Stimulated activated CD8-positive, alpha-beta memory T cell treated with anti-CD3 and anti-CD28 coated beads, Interleukin-7, amount 100 ng/mL, for 24 hours (primary cell): ENCODE results near the gene PRKG1.
"Not testable (repeated sequence)": the region's sequence is repeated elsewhere in the genome, so short reads cannot be mapped to it uniquely, and the experiment has no call there.

Experiments
- DNase-seq: peaks from one replicate; pipeline ENCODE4 v3.0.0-alpha.2; 2020; ENCODE audit warnings: low read depth

PRKG1 gene

GRCh38 chr10:52007091-52007490, 932.8 kb downstream of the PRKG1 start:
- DNase-seq: no peak

- DNase-seq: no peak
Measured at GRCh38 chr10:52011118-52011517, 936.8 kb downstream of the PRKG1 start.

DNA sequence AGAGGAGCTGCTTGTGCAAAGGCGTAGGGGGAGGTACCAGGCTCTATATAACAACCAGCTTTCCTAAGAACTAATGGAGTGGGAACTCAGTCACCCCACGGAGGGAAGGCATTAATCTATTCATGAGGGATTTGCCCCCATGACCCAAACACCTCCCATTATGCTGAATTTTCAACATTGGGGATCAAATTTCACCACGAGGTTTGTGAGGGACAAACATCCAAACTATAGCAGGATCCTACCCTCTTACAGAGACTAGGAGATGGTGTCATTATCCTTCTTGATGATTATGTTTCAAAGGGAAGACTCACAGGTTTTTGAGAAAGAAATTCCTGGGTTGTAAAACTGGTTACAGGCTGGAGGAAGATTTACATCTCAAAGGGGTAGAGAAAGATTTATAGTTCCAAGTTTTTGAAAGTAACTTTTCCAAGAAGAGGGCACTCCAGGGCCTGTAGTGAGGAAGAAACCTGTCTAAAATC, 944.8 kb downstream of the PRKG1 start:
- no peak for DNase-seq

- DNase-seq: no peak
Measured at GRCh38 chr10:52019656-52020055, 945.4 kb downstream of the PRKG1 start.

DNA sequence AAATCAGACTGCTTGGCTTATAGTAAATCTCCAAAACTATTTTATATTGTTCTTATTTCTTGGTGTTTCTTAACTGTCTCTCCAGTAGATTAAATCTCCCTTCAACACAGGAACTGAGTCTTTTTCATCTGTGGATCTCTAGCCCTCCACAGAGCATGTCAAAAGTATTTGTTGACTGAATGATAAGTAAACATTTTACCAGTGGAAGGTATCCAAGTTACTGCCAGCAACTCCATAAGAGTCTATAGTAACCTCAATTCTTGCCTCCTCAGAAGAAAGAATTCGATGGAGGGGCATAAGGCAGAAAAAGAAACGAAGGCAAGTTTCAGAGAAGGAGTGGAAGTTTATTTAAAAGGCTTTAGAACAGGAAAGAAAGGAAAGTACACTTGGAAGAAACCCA, 945.9 kb downstream of the PRKG1 start:
- DNase-seq: no peak

DNA sequence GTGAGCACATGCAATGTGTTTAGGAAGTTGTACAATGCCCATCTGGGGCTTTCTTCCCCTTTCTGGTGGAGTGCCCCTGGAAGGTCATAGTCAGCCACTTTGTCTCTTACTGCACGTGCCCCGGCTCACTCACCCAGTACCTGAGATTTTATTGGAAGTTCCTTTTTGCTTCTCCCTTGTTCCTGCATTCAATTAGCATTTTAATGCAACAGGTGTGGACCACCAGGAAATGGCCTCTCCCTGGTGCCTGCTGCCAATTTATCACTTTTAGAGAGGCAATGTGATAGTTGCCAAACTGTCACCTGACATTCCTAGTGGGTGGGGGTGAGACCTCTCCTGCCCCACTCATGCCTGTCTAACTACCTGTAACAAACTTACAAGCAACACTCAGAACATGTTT, 946.4 kb downstream of the PRKG1 start:
- no peak for DNase-seq

GRCh38 chr10:52027055-52027705, 952.9 kb downstream of the PRKG1 start:
- DNase-seq: no peak

DNA sequence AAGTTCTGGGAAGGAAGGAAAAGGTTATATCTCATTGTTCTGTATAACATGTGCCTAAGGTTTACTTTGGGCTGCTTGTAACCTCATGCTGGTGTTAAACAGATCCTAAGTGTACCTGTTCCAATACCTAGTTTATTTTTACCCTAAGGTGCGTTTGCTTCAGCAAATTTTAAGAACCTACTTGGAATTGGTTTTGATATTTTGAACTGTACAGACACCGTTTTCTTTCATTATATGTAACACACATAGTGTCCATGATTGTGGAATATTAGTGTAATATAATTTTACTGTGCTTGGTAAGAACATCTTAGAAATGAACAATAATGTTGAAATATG, 954.2 kb downstream of the PRKG1 start:
- no peak for DNase-seq

DNA sequence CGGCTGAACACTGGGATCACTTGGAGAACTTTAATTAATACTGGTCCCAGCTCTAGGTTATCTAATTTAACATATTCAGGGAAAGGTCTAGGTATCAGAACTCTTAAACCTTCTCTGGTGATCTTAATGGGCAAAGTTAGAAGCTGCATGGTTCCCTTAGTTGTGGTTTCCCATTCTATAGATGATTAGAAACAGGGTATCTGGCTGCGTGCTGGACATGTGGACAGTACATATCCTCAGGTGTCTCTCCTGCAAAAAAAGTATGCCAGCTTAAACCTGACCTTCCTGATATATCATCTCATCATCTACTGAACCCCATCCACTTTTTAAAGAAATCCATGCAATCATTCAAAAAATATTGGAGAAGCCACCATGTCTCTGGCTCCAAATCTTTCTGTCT, 955.3 kb downstream of the PRKG1 start:
- no peak for DNase-seq

GRCh38 chr10:52030051-52030790, 955.9 kb downstream of the PRKG1 start:
- no peak for DNase-seq

DNA sequence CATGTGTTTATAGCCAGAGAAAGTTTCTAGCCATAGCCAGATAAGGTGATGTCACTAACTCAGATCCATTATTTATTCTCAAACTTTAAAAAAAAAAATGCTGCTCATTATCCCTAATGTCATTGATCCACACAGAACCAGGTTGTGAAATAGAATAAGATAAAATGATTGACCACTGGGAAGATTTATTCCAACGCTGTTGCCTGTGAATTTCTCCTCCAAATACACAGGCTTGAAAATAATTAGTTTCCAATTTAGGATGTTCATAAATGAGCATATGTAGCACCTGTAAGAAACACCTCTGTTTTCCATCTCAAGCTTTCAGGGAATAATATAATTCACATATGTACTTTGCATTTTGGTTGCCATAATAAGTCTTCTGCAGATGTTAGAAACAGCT, 956.7 kb downstream of the PRKG1 start:
- no peak for DNase-seq

GRCh38 chr10:52031771-52032170, 957.5 kb downstream of the PRKG1 start:
- no peak for DNase-seq

- DNase-seq: no peak
Measured at GRCh38 chr10:52032681-52033629, 958.7 kb downstream of the PRKG1 start.

DNA sequence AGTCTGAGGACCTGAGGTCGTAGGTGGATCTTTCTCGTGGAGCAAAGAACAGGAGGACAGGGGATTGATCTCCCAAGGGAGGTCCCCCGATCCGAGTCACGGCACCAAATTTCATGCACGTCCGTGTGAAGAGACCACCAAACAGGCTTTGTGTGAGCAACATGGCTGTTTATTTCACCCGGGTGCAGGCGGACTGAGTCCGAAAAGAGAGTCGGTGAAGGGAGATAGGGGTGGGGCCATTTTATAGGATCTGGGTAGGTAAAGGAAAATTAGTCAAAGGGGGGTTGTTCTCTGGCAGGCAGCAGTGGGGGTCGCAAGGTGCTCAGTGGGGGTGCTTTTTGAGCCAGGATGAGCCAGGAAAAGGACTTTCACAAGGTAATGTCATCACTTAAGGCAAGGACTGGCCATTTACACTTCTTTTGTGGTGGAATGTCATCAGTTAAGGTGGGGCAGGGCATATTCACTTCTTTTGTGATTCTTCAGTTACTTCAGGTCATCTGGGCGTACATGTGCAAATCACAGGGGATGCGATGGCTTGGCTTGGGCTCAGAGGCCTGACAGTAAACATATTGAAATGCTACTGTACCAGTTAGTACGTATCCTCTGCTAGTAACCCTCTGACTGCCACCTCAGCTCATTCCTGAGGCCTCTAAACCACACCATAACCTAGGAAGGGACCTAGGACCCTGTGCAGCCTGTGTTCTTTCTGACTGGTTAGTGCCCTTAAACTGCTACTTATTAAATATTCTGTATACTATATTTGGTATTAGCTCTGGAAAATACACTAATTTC, 964.9 kb downstream of the PRKG1 start:
- not testable (repeated sequence) for DNase-seq

GRCh38 chr10:52040486-52040885, 966.2 kb downstream of the PRKG1 start:
- DNase-seq: no peak

- no peak for DNase-seq
Measured at GRCh38 chr10:52043811-52044210, 969.5 kb downstream of the PRKG1 start.

DNA sequence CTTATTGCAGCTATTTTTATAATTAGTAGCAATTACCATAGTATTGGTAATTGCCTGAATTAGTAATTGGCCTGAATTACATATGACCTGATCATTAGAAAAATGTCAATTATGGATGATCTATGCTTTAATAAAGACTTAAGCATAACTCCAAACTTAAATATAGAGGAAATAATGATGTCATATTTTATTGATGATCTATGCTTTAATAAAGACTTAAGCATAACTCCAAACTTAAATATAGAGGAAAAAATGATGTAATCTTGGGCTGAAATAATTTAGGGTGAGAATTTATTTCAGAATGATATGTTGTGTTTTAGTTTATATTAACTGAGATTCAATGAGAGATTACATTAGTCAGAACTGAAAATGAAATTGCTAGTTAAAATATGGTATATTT, 973.8 kb downstream of the PRKG1 start:
- DNase-seq: no peak

DNA sequence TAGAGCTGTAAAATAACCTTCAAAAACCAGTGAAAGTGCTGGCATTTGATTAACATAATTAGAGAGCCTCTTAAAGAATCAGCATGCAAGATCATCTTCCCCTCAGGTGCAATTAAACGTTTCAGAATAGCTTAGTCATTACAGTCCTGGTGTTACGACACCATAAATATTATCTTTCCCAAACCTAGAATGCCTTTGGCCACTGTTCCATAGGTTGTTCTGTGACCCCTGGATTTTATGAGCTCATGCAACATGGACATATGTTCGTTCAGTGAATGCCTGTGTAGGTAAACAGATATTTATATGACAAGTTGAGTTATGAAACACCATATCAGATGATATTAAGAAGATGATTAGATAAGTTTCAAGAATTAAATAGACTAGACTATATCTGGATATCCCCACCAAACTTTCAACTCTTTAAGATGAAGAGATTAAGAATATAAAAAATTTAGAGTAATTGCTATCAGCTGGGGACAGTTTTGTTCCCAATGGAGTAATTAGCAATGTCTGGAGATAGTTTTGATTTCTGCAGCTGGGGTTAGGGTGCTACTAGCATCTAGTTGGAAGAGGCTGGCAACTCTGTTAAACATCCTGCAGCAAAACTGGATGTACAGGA, 976.3 kb downstream of the PRKG1 start:
- no peak for DNase-seq

GRCh38 chr10:52053497-52053896, 979.2 kb downstream of the PRKG1 start:
- DNase-seq: no peak

DNA sequence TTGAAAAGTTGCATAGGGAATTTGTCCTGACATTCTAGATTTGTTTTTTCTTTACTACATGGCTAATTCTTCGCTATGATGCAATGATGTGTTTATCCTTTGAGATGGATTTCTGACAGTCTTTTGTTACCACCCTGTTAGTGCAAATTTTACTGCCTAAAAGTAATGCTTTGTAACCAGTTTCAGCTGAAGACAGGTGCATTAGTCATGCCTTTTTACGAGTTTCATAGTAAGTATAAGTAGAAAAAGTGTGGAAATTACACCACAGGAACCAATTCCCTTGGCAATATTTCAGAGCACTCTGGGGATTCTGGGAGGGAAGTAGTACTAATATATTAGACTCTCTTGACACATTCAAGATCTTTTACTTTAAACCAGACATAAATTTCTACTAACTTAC, 982.0 kb downstream of the PRKG1 start:
- no peak for DNase-seq

GRCh38 chr10:52059089-52059488, 984.8 kb downstream of the PRKG1 start:
- DNase-seq: no peak
